Stimulated activated effector memory CD8-positive, alpha-beta T cell treated with anti-CD3 and anti-CD28 coated beads, Interleukin-12 subunit alpha, Interleukin-12 subunit beta, amount 100 ng/mL, for 72 hours (primary cell): ENCODE measurements around the gene COMMD9.

Source experiments
- ATAC-seq: fragments of 150-1000 bp; cut with Tn5 transposase; 2 replicates; pipeline ENCODE4 v1.10.0; 2021
- DNase-seq, 2 donors: peaks; one replicate each; pipeline ENCODE4 v3.0.0; 2021 to 2022; ENCODE audit warnings: low spot score in 2 of 2
- H3K27ac Mint-ChIP-seq: one replicate; pipeline ENCODE4 v1.8.0; 2022; ENCODE audit warnings: mild to moderate bottlenecking, mixed read lengths
- H3K36me3 Mint-ChIP-seq: one replicate; pipeline ENCODE4 v1.8.0; 2022; ENCODE audit warnings: mild to moderate bottlenecking, mixed read lengths
- H3K4me1 Mint-ChIP-seq: one replicate; pipeline ENCODE4 v1.8.0; 2022; ENCODE audit warnings: mixed read lengths
- H3K4me3 Mint-ChIP-seq: one replicate; pipeline ENCODE4 v1.8.0; 2022; ENCODE audit warnings: mild to moderate bottlenecking, mixed read lengths
- H3K9me3 Mint-ChIP-seq: one replicate; pipeline ENCODE4 v1.8.0; 2022; ENCODE audit warnings: mixed read lengths

The COMMD9 gene

GRCh38 chr11:36247493-36247892 is 41.7 kb downstream of the COMMD9 start:
- no peak overlapping the region for H3K27ac Mint-ChIP-seq
- H3K9me3 Mint-ChIP-seq: no peaks in the 10 kb centered on the region
- no peak overlapping the region for H3K4me3 Mint-ChIP-seq
- DNase-seq (no peak), ATAC-seq (no peak)
- no peaks in the 10 kb centered on the region for H3K4me1 Mint-ChIP-seq
- no peaks in the 10 kb centered on the region for H3K36me3 Mint-ChIP-seq

- no peak for ATAC-seq
- DNase-seq: no peak
- H3K9me3 Mint-ChIP-seq: no peaks in the 10 kb centered on the region
- no peak overlapping the region for H3K4me3 Mint-ChIP-seq
- H3K36me3 Mint-ChIP-seq: no peaks in the 10 kb centered on the region
- H3K4me1 Mint-ChIP-seq: no peaks in the 10 kb centered on the region
- H3K27ac Mint-ChIP-seq: no peak overlapping the region
Observed at GRCh38 chr11:36243641-36244040, 45.6 kb downstream of the COMMD9 start.

DNA sequence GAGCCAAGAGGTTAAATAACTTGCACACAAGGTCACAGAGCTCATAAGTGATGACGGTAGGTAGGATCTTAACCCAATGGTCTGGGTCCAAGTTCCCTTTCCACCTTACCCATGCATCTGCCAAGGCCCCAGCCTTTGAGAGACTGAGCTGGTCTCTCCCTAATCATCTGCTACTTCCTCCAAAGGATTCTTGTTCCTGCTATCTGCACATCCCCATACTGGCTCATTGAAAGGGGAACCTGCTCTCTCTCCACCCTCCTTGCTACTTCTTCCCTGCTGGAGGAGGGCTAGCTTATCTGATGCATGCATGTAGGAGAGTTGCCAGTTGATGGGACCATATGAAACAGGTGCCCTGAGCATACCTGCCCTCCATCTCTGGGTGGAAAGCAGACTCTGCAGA is 47.7 kb downstream of the COMMD9 start:
- ATAC-seq (no peak), DNase-seq (no peak)
- H3K27ac Mint-ChIP-seq: no peak overlapping the region
- H3K9me3 Mint-ChIP-seq: no peaks in the 10 kb centered on the region
- H3K4me3 Mint-ChIP-seq: no peak overlapping the region
- H3K4me1 Mint-ChIP-seq: no peaks in the 10 kb centered on the region
- no peaks in the 10 kb centered on the region for H3K36me3 Mint-ChIP-seq

- H3K4me1 Mint-ChIP-seq: no peaks in the 10 kb centered on the region
- no peak overlapping the region for H3K4me3 Mint-ChIP-seq
- DNase-seq: no peak
- no peaks in the 10 kb centered on the region for H3K9me3 Mint-ChIP-seq
- H3K27ac Mint-ChIP-seq: no peak overlapping the region
- no peaks in the 10 kb centered on the region for H3K36me3 Mint-ChIP-seq
- no peak for ATAC-seq
Observed at GRCh38 chr11:36240801-36241200, 48.4 kb downstream of the COMMD9 start.

- ATAC-seq (no peak), DNase-seq (no peak)
- Mint-ChIP-seq H3K36me3 (no peaks in the 10 kb centered on the region), H3K9me3 (no peaks in the 10 kb centered on the region), H3K27ac (no peak overlapping the region), H3K4me1 (no peaks in the 10 kb centered on the region), H3K4me3 (no peak overlapping the region)
Observed at GRCh38 chr11:36240173-36240572, 49.1 kb downstream of the COMMD9 start.

- ATAC-seq (no peak), DNase-seq (no peak)
- Mint-ChIP-seq H3K36me3 (no peaks in the 10 kb centered on the region), H3K27ac (no peak overlapping the region), H3K4me3 (no peak overlapping the region), H3K9me3 (no peaks in the 10 kb centered on the region), H3K4me1 (no peaks in the 10 kb centered on the region)
Observed at GRCh38 chr11:36239636-36240035, 49.6 kb downstream of the COMMD9 start.

GRCh38 chr11:36238881-36239280 is 50.3 kb downstream of the COMMD9 start:
- H3K4me3 Mint-ChIP-seq: no peak overlapping the region
- no peak for DNase-seq
- H3K27ac Mint-ChIP-seq: no peak overlapping the region
- no peaks in the 10 kb centered on the region for H3K4me1 Mint-ChIP-seq
- no peaks in the 10 kb centered on the region for H3K36me3 Mint-ChIP-seq
- ATAC-seq: no peak
- H3K9me3 Mint-ChIP-seq: no peaks in the 10 kb centered on the region

DNA sequence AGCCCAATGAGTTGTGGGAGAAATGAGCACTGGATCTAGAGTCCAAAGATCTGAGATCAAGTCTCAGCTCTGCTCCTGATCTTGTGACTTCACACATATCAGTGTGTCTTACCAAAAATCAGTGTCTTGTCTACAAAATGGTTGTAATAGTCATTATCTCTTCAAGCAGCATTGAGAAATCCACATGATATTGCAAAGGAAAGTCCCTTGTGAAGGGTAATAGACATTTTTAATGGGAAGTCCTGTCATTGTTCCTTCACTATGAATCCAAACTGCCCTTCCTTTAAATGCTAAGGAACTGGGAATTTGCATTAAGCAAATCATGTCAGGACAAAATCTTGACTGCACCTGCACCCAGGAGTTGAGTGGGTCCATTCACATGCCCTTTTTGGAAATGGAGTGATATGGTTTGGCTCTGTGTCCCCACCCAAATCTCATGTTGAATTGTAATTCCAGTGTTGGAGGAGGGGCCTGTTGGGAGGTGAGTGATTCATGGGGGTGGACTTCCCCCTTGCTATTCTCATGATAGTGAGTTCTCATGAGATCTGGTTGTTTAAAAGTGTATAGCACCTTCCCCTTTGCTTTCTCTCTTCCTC is 51.1 kb downstream of the COMMD9 start:
- H3K27ac Mint-ChIP-seq: no peak overlapping the region
- H3K36me3 Mint-ChIP-seq: no peaks in the 10 kb centered on the region
- H3K4me1 Mint-ChIP-seq: no peaks in the 10 kb centered on the region
- ATAC-seq (no peak), DNase-seq (no peak)
- H3K4me3 Mint-ChIP-seq: no peak overlapping the region
- no peaks in the 10 kb centered on the region for H3K9me3 Mint-ChIP-seq

- no peaks in the 10 kb centered on the region for H3K36me3 Mint-ChIP-seq
- DNase-seq: no peak
Observed at GRCh38 chr11:36237391-36237790, 51.8 kb downstream of the COMMD9 start.

DNA sequence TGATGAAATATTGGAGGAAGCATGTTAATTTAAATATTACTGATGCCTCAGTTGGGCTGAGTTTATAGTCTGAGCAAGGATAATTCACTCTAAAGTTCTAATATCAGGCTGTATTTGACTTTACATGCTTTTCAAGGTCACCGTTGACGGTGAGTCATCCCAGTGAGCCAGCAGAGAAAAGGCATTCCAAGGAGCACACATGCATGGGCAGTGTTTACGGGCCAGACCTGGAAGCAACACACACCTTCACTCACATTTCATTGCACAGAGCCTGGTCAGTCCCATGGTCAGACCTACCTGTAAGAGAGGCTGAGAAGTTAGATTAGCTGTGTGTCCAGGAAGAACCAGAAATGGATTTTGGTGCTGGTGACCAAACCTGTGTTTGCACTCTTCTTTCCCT is 53.5 kb downstream of the COMMD9 start:
- no peak for DNase-seq
- no peaks in the 10 kb centered on the region for H3K36me3 Mint-ChIP-seq
- H3K4me1 Mint-ChIP-seq: no peaks in the 10 kb centered on the region
- no peak overlapping the region for H3K27ac Mint-ChIP-seq
- no peaks in the 10 kb centered on the region for H3K9me3 Mint-ChIP-seq
- no peak for ATAC-seq
- no peak overlapping the region for H3K4me3 Mint-ChIP-seq

More at GRCh38 chr11:36237391-36237790, 51.8 kb downstream of the COMMD9 start:
- H3K4me3 Mint-ChIP-seq: no peak overlapping the region
- H3K4me1 Mint-ChIP-seq: no peaks in the 10 kb centered on the region
- no peak for ATAC-seq
- no peak overlapping the region for H3K27ac Mint-ChIP-seq
- H3K9me3 Mint-ChIP-seq: no peaks in the 10 kb centered on the region

DNA sequence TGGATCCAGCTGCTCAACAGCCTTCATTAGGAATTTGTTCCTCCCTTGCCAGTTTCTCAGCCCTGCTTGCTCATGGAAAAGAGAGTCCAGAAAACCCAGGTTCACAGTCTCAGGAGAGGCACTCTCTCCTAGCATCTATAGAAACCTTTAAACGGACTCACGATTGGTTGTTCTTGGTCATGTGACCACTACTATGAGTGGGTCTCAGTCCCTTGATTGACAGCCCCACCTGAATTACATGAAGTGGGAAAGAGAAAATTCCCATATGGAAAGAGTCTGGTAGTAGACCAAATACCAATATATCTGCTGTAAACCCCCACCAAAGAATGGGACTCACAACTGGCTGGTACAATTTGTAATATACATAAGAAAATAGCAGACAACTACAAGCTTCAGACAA is 54.4 kb downstream of the COMMD9 start:
- Mint-ChIP-seq H3K4me1 (no peaks in the 10 kb centered on the region), H3K9me3 (no peaks in the 10 kb centered on the region), H3K4me3 (no peak overlapping the region), H3K36me3 (no peaks in the 10 kb centered on the region), H3K27ac (no peak overlapping the region)
- ATAC-seq: no peak
- DNase-seq: no peak

DNA sequence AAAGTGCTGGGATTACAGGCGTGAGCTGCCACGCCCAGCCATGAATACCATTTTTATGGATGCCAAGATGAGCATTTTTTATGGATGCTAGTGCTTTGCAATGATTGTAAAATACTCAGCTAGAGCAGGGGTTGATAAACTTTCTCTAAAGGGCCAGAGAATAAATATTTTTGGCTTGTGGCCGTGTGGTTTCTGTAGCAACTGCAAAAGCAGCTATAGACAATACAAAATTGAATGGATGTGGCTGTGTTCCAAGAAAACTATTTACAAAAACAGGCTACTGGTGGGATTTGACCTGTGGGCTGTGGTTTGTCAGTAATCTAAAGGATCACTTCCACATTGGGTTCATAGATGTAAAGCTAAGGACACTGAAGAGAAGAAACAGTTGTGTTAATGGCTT is 56.0 kb downstream of the COMMD9 start:
- no peaks in the 10 kb centered on the region for H3K4me1 Mint-ChIP-seq
- H3K4me3 Mint-ChIP-seq: no peak overlapping the region
- H3K27ac Mint-ChIP-seq: no peak overlapping the region
- ATAC-seq (no peak), DNase-seq (no peak)
- H3K36me3 Mint-ChIP-seq: no peaks in the 10 kb centered on the region
- H3K9me3 Mint-ChIP-seq: no peaks in the 10 kb centered on the region

- Mint-ChIP-seq H3K4me1 (no peaks in the 10 kb centered on the region), H3K27ac (no peak overlapping the region), H3K36me3 (no peaks in the 10 kb centered on the region), H3K9me3 (no peaks in the 10 kb centered on the region), H3K4me3 (no peak overlapping the region)
- DNase-seq (no peak), ATAC-seq (no peak)
Observed at GRCh38 chr11:36230779-36231699, 58.2 kb downstream of the COMMD9 start.

DNA sequence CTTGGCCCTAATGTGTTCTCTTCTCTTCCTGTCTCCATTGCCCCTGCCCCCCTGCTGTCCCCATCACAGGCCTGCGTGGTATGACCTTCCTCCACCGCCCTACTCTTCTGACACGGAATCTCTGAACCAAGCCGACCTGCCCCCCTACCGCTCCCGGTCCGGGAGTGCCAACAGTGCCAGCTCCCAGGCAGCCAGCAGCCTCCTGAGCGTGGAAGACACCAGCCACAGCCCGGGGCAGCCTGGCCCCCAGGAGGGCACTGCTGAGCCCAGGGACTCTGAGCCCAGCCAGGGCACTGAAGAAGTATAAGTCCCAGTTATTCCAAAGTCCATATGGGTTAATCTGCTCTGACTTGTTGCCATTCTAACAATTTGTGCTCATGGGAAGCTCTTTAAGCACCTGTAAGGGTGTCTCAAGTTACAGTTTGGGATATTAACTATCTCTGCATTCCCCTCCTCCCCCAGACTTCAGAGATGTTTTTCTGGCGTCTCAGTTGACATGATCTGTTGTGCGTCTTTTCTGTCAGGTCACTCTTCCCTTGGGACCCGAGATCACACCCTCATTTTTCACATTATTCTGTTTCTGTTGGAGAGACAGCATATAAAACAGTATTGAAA is 60.0 kb downstream of the COMMD9 start:
- no peak overlapping the region for H3K27ac Mint-ChIP-seq
- H3K36me3 Mint-ChIP-seq: no peaks in the 10 kb centered on the region
- H3K4me3 Mint-ChIP-seq: no peak overlapping the region
- no peak for ATAC-seq
- no peak for DNase-seq
- no peaks in the 10 kb centered on the region for H3K4me1 Mint-ChIP-seq
- H3K9me3 Mint-ChIP-seq: no peaks in the 10 kb centered on the region

- no peaks in the 10 kb centered on the region for H3K36me3 Mint-ChIP-seq
- H3K27ac Mint-ChIP-seq: no peak overlapping the region
- H3K9me3 Mint-ChIP-seq: no peaks in the 10 kb centered on the region
- H3K4me1 Mint-ChIP-seq: no peaks in the 10 kb centered on the region
- no peak overlapping the region for H3K4me3 Mint-ChIP-seq
- DNase-seq (no peak), ATAC-seq (no peak)
Observed at GRCh38 chr11:36228689-36229088, 60.5 kb downstream of the COMMD9 start.

DNA sequence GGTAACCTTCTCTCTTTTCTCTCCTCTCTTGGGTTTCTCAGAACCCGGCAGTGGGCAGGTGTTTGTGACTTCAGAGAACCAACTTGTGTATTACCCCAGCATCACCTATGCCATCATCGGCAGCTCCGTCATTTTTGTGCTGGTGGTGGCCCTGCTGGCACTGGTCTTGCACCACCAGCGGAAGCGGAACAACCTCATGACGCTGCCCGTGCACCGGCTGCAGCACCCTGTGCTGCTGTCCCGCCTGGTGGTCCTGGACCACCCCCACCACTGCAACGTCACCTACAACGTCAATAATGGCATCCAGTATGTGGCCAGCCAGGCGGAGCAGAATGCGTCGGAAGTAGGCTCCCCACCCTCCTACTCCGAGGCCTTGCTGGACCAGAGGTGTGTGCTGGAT is 62.2 kb downstream of the COMMD9 start:
- Mint-ChIP-seq H3K4me3 (no peak overlapping the region), H3K36me3 (no peaks in the 10 kb centered on the region), H3K27ac (no peak overlapping the region), H3K4me1 (no peaks in the 10 kb centered on the region), H3K9me3 (no peaks in the 10 kb centered on the region)
- DNase-seq (no peak), ATAC-seq (no peak)
